GM12873 (cell line): ENCODE data around the gene SELENOT.

Source experiments
- CTCF ChIP-seq: IDR thresholded peaks from 2 replicates; pipeline ENCODE4 v1.5.1; 2012; ENCODE audit warnings: low read depth, mild to moderate bottlenecking, moderate library complexity, low read length, control low read depth; ENCODE audit not compliant: insufficient read depth; ENCODE audit errors: missing control alignments

Gene SELENOT

GRCh38 chr3:150611666-150612065, 8.5 kb downstream of the SELENOT start:
- TF ChIP-seq CTCF, result no peak

GRCh38 chr3:150612494-150612893, 9.4 kb downstream of the SELENOT start:
- TF ChIP-seq CTCF, result no peak

GRCh38 chr3:150613034-150613433, 9.9 kb downstream of the SELENOT start:
- no peak for TF ChIP-seq CTCF

- no peak for TF ChIP-seq CTCF
Observed at GRCh38 chr3:150613709-150614480, 10.8 kb downstream of the SELENOT start.

- no peak for TF ChIP-seq CTCF
Observed at GRCh38 chr3:150620002-150620689, 17.0 kb downstream of the SELENOT start.

GRCh38 chr3:150623945-150624344, 20.8 kb downstream of the SELENOT start:
- no peak for TF ChIP-seq CTCF

- TF ChIP-seq CTCF, result no peak
Observed at GRCh38 chr3:150626148-150626930, 23.2 kb downstream of the SELENOT start.
